Ishikawa (cell line): ENCODE measurements around the gene ZNF787.

Experiments
- CEBPB ChIP-seq: IDR thresholded peaks from 2 replicates; pipeline ENCODE4 v1.6.1; 2012
- CREB1 ChIP-seq: IDR thresholded peaks from 2 replicates; pipeline ENCODE4 v1.6.1; 2012; ENCODE audit warnings: low read depth
- EGR1 ChIP-seq: IDR thresholded peaks from 2 replicates; pipeline ENCODE4 v1.6.1; 2012
- EP300 ChIP-seq: IDR thresholded peaks from 2 replicates; pipeline ENCODE4 v1.6.1; 2012; ENCODE audit warnings: borderline replicate concordance
- FOXM1 ChIP-seq: IDR thresholded peaks from 2 replicates; pipeline ENCODE4 v1.6.1; 2012; ENCODE audit warnings: low read depth, borderline replicate concordance
- NFIC ChIP-seq: IDR thresholded peaks from 2 replicates; pipeline ENCODE4 v1.6.1; 2012
- RAD21 ChIP-seq: IDR thresholded peaks from 2 replicates; pipeline ENCODE4 v1.6.1; 2012; ENCODE audit warnings: low read depth
- TAF1 ChIP-seq: IDR thresholded peaks from 2 replicates; pipeline ENCODE4 v1.6.1; 2012; ENCODE audit warnings: low read depth, mild to moderate bottlenecking
- TCF12 ChIP-seq: IDR thresholded peaks from 2 replicates; pipeline ENCODE4 v1.6.1; 2012; ENCODE audit warnings: low read depth
- TEAD4 ChIP-seq: IDR thresholded peaks from 2 replicates; pipeline ENCODE4 v1.6.1; 2012
- YY1 ChIP-seq: IDR thresholded peaks from 2 replicates; pipeline ENCODE4 v1.6.1; 2012; ENCODE audit warnings: low read depth
- ZBTB7A ChIP-seq: IDR thresholded peaks from 2 replicates; pipeline ENCODE4 v1.6.1; 2012; ENCODE audit warnings: low read depth
- TF ChIP-seq, protein P1 (sequence below): IDR thresholded peaks from 2 replicates; pipeline ENCODE4 v1.6.1; 2012
- TF ChIP-seq, protein P2 (sequence below): IDR thresholded peaks from 2 replicates; pipeline ENCODE4 v1.6.1; 2012; ENCODE audit warnings: low read depth, mild to moderate bottlenecking
- TF ChIP-seq, protein P3 (sequence below): IDR thresholded peaks from 2 replicates; pipeline ENCODE4 v1.6.1; 2012

The ZNF787 gene

DNA sequence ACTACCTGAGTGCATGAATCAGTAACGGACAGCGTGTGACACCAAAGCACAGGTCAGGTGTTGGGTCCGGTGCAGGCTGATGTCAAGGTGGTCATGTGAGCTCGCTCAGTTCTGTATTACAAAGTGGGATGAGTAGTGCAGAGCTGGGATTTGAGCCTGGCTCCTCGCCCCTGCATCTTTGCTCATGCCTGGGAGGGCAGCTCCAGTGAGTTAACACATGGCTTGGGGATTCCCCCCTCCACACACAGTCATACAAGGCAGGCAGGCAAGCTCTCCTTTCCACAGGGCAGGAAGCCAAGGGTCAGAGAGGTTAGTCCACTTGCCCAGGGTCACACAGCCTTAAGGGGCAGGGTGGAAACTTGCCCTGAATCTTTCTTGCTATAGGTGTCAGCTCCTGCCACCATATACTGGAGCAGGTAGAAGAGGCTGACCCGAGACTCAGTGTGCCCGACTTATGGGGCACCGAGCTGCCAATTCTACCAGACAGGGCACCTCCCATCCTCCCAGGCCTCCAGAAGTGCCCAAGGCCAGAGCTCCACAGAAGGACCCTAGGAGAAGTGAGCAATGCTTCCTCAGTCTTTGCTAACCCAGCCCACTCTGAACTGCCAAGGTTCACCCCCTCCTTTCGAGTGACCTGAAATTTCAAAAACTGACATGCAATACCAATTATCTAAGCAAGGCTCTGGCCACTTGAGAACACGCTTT is 35.4 kb downstream of the ZNF787 start:
- TF ChIP-seq ZBTB7A (no peak), RAD21 (no peak), EP300 (no peak), TEAD4 (no peak), FOXM1 (no peak), TCF12 (no peak), YY1 (no peak), CEBPB (no peak), NFIC (no peak), TAF1 (no peak), EGR1 (no peak), CREB1 (no peak)
- TF ChIP-seq, protein P1, sequence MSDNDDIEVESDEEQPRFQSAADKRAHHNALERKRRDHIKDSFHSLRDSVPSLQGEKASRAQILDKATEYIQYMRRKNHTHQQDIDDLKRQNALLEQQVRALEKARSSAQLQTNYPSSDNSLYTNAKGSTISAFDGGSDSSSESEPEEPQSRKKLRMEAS: no peak
- TF ChIP-seq, protein P2, sequence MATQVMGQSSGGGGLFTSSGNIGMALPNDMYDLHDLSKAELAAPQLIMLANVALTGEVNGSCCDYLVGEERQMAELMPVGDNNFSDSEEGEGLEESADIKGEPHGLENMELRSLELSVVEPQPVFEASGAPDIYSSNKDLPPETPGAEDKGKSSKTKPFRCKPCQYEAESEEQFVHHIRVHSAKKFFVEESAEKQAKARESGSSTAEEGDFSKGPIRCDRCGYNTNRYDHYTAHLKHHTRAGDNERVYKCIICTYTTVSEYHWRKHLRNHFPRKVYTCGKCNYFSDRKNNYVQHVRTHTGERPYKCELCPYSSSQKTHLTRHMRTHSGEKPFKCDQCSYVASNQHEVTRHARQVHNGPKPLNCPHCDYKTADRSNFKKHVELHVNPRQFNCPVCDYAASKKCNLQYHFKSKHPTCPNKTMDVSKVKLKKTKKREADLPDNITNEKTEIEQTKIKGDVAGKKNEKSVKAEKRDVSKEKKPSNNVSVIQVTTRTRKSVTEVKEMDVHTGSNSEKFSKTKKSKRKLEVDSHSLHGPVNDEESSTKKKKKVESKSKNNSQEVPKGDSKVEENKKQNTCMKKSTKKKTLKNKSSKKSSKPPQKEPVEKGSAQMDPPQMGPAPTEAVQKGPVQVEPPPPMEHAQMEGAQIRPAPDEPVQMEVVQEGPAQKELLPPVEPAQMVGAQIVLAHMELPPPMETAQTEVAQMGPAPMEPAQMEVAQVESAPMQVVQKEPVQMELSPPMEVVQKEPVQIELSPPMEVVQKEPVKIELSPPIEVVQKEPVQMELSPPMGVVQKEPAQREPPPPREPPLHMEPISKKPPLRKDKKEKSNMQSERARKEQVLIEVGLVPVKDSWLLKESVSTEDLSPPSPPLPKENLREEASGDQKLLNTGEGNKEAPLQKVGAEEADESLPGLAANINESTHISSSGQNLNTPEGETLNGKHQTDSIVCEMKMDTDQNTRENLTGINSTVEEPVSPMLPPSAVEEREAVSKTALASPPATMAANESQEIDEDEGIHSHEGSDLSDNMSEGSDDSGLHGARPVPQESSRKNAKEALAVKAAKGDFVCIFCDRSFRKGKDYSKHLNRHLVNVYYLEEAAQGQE: no peak
- TF ChIP-seq, protein P3, sequence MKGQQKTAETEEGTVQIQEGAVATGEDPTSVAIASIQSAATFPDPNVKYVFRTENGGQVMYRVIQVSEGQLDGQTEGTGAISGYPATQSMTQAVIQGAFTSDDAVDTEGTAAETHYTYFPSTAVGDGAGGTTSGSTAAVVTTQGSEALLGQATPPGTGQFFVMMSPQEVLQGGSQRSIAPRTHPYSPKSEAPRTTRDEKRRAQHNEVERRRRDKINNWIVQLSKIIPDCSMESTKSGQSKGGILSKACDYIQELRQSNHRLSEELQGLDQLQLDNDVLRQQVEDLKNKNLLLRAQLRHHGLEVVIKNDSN: no peak

DNA sequence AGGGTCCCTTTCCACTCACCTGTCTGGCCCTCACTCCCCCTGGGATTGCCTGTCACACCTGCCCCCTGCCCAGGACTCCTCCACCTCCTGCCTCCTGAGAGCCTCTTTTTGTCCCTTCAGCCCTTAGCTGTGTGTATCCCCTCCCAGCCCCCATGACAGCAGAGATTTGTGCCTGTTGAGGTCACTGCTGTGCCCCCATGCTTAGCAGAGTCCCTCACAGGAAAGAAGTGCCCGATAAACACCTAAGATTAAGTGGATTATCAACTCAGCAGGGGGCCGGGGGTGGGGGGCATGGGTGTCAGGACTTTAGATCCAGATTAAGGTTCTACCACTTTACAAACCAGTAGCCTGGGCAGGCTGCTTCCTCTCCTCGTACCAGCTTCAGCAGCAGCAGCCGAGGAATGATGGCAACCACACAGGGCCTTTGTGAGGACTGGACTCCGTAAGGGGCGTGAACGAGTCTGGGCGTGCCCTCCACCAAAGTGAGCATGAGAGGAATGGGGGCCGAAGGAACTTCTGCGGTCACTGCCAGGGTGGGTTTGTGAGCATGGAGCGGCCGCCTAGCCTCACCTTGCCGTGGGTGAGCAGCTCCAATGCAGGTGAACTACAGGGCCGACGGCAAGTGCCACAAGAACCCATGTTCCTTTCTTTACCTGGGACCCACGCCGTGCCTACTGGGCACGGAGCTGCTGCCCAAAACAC is 36.1 kb downstream of the ZNF787 start:
- TF ChIP-seq, protein P2: no peak
- TF ChIP-seq TAF1: no peak
- no peak for TF ChIP-seq EGR1
- no peak for TF ChIP-seq CREB1

DNA sequence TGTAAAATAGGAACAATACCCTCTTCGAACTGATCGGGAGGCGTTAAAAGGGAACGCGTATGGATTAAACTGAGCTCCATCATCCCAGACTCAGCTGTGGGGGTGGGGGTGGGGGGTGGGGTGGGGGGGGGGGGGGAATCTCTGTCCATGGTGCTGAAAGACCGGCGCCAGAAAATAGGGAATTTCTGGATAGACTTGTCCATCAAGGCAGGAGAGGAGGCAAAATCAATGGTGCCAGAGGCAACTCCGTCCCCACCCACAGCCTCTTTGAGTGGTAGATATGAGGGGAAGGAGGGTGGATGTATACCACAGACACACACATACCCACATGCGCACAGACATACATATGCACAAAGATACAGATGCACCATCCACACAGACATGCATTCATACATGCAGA is 37.4 kb downstream of the ZNF787 start:
- TF ChIP-seq, protein P2: peak; percentile 72
- TF ChIP-seq TAF1: no peak
- TF ChIP-seq FOXM1: no peak

DNA sequence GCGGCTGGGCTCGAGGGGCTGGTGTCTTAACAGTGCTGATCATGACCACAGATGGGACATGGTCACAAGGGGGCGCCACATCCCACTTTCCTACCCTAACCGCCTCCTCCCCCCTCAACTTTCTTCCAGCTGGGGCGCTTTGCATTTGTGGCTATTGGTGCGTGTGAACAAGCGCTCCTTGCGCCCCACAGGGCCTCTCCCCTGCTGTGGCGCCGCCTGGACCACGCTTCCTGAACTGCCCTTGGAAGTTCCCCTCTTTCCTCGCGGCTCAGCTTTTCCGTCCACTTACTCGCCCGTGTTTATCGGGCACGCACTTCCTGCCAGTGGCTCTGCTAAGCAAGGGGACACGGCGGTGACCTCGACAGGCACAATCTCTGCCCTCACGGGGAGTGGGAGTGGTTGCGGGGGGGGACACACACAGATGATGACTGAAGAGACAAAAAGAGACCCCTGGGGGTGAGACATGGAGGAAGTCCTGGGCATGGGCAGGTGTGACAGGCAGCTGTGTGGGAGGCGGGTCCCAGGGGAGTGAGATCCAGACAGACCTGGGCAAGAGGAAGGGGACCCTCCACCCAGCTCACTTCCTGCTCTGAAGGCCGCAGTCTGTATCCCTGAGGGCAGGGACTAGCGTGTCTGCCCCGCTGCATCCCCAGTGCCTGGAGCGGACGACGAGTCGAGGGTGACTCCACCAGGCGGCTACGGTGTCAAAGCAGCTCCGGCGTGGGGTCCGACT is 40.3 kb downstream of the ZNF787 start:
- TF ChIP-seq ZBTB7A: no peak
- TF ChIP-seq TEAD4: no peak
- 0 out of 2 replicates have a peak, but pooled peaks have one; percentile 15 for TF ChIP-seq EP300
- peak; percentile 74 for TF ChIP-seq RAD21
- no peak for TF ChIP-seq EGR1
- peak; percentile 49; the same call in 1 of the 2 replicates for TF ChIP-seq TCF12
- TF ChIP-seq, protein P1: peak; percentile 67
- no peak for TF ChIP-seq FOXM1
- TF ChIP-seq, protein P3: no peak
